ENCODE data around the gene DHX30. TPM values are rescaled to one million over a fixed set of nuclear protein-coding genes. Genes with fewer than 3 reads are reported as not detected.

The DHX30 gene
- total and polyA plus RNA-seq, 2 of the 8 experiments (the other 6 are each of a cell fraction or from before 2014, with no cell fraction given): 82.4 to 97.9 TPM

DNA sequence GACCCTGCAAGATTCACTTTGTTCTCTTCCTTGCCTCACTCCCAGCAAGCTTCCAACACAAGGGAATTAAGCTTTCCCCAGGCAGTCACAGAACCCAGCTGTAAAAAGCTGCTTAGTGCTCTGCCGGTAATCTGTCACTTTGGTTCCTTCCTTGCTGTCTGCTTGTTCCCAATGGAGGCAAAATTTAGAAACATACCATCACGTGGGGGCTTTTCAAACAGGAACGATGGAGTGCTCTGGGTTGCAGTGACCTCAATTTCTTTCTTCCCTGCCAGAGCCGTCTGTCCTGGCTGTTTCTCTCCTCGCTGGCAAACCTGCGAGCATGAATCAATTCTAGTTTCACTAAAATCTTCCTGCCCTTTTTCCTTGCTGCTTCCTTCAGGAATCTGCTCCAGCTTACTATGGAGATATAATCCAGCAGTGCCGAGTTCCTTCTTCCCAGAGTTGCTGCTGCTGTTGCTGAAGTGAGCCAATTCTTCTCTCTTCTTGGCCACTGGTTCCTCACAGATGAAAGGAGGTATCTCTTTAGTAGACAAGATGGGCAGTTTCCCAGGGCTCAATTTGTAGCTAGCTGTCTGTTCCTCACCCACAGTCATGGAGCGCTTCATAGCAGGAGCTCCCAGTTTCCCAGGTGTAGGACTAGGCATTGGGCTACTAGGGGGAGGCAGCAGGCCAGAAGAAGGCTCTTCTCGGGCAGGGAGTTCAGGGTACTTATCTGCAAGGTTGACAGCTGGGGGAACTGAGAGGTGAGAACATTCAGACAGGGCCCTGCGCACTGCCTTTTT is 88.1 kb downstream of the DHX30 start (continued):
- TF ChIP-seq, protein P1, sequence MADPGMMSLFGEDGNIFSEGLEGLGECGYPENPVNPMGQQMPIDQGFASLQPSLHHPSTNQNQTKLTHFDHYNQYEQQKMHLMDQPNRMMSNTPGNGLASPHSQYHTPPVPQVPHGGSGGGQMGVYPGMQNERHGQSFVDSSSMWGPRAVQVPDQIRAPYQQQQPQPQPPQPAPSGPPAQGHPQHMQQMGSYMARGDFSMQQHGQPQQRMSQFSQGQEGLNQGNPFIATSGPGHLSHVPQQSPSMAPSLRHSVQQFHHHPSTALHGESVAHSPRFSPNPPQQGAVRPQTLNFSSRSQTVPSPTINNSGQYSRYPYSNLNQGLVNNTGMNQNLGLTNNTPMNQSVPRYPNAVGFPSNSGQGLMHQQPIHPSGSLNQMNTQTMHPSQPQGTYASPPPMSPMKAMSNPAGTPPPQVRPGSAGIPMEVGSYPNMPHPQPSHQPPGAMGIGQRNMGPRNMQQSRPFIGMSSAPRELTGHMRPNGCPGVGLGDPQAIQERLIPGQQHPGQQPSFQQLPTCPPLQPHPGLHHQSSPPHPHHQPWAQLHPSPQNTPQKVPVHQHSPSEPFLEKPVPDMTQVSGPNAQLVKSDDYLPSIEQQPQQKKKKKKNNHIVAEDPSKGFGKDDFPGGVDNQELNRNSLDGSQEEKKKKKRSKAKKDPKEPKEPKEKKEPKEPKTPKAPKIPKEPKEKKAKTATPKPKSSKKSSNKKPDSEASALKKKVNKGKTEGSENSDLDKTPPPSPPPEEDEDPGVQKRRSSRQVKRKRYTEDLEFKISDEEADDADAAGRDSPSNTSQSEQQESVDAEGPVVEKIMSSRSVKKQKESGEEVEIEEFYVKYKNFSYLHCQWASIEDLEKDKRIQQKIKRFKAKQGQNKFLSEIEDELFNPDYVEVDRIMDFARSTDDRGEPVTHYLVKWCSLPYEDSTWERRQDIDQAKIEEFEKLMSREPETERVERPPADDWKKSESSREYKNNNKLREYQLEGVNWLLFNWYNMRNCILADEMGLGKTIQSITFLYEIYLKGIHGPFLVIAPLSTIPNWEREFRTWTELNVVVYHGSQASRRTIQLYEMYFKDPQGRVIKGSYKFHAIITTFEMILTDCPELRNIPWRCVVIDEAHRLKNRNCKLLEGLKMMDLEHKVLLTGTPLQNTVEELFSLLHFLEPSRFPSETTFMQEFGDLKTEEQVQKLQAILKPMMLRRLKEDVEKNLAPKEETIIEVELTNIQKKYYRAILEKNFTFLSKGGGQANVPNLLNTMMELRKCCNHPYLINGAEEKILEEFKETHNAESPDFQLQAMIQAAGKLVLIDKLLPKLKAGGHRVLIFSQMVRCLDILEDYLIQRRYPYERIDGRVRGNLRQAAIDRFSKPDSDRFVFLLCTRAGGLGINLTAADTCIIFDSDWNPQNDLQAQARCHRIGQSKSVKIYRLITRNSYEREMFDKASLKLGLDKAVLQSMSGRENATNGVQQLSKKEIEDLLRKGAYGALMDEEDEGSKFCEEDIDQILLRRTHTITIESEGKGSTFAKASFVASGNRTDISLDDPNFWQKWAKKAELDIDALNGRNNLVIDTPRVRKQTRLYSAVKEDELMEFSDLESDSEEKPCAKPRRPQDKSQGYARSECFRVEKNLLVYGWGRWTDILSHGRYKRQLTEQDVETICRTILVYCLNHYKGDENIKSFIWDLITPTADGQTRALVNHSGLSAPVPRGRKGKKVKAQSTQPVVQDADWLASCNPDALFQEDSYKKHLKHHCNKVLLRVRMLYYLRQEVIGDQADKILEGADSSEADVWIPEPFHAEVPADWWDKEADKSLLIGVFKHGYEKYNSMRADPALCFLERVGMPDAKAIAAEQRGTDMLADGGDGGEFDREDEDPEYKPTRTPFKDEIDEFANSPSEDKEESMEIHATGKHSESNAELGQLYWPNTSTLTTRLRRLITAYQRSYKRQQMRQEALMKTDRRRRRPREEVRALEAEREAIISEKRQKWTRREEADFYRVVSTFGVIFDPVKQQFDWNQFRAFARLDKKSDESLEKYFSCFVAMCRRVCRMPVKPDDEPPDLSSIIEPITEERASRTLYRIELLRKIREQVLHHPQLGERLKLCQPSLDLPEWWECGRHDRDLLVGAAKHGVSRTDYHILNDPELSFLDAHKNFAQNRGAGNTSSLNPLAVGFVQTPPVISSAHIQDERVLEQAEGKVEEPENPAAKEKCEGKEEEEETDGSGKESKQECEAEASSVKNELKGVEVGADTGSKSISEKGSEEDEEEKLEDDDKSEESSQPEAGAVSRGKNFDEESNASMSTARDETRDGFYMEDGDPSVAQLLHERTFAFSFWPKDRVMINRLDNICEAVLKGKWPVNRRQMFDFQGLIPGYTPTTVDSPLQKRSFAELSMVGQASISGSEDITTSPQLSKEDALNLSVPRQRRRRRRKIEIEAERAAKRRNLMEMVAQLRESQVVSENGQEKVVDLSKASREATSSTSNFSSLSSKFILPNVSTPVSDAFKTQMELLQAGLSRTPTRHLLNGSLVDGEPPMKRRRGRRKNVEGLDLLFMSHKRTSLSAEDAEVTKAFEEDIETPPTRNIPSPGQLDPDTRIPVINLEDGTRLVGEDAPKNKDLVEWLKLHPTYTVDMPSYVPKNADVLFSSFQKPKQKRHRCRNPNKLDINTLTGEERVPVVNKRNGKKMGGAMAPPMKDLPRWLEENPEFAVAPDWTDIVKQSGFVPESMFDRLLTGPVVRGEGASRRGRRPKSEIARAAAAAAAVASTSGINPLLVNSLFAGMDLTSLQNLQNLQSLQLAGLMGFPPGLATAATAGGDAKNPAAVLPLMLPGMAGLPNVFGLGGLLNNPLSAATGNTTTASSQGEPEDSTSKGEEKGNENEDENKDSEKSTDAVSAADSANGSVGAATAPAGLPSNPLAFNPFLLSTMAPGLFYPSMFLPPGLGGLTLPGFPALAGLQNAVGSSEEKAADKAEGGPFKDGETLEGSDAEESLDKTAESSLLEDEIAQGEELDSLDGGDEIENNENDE (IDR thresholded peaks at IDR 0.05; ENCODE audit: insufficient replicate concordance, low read length): no peak
- TF ChIP-seq SRF (IDR thresholded peaks at IDR 0.05; ENCODE audit: low read depth, low read length): no peak
- no peak for TF ChIP-seq GABPA (IDR thresholded peaks at IDR 0.05; ENCODE audit: borderline replicate concordance, insufficient read depth, low read length)
